KMS-11 (cell line): ENCODE data around the gene ID4.

Experiments
- H2AFZ ChIP-seq: fragments of 200-600 bp; sonication (generic); 2 replicates; pipeline ENCODE4 v1.6.1; 2016; ENCODE audit warnings: antibody characterized with exemption, mixed run types, low read depth
- H3K27ac ChIP-seq: fragments of 200-600 bp; sonication (generic); 2 replicates; pipeline ENCODE4 v1.6.1; 2016; ENCODE audit warnings: mild to moderate bottlenecking, mixed run types
- H3K27me3 ChIP-seq: fragments of 200-600 bp; sonication (generic); 2 replicates; pipeline ENCODE4 v1.6.1; 2017; ENCODE audit warnings: mild to moderate bottlenecking, low read depth, mixed run types, moderate library complexity; ENCODE audit not compliant: insufficient read depth
- H3K36me3 ChIP-seq: fragments of 200-600 bp; sonication (generic); 2 replicates; pipeline ENCODE4 v1.6.1; 2017; ENCODE audit warnings: mild to moderate bottlenecking, mixed run types; ENCODE audit not compliant: insufficient read depth
- H3K4me1 ChIP-seq: fragments of 200-600 bp; sonication (generic); 2 replicates; pipeline ENCODE4 v1.6.1; 2016; ENCODE audit warnings: mild to moderate bottlenecking, low read depth, mixed run types; ENCODE audit not compliant: poor library complexity, severe bottlenecking
- H3K4me2 ChIP-seq: fragments of 200-600 bp; sonication (generic); 2 replicates; pipeline ENCODE4 v1.7.0; 2016; ENCODE audit warnings: mild to moderate bottlenecking, mixed run types
- H3K4me3 ChIP-seq: fragments of 200-600 bp; sonication (generic); IDR thresholded peaks from 2 replicates; pipeline ENCODE4 v1.6.1; 2017; ENCODE audit warnings: low read depth, low read length, mixed read lengths; ENCODE audit not compliant: insufficient read depth
- H3K79me2 ChIP-seq: fragments of 200-600 bp; sonication (generic); 2 replicates; pipeline ENCODE4 v1.6.1; 2016; ENCODE audit warnings: low read depth, mixed run types; ENCODE audit not compliant: insufficient read depth
- H3K9ac ChIP-seq: fragments of 200-600 bp; sonication (generic); 2 replicates; pipeline ENCODE4 v1.6.1; 2016; ENCODE audit warnings: mild to moderate bottlenecking, mixed run types
- H4K20me1 ChIP-seq: fragments of 200-600 bp; sonication (generic); 2 replicates; pipeline ENCODE4 v1.6.1; 2016; ENCODE audit warnings: mild to moderate bottlenecking, mixed run types; ENCODE audit not compliant: insufficient read depth
- TF ChIP-seq, protein P1 (sequence below): fragments of 200-600 bp; sonication (generic); conservative IDR thresholded peaks from 2 replicates; pipeline ENCODE4 v1.6.1; 2017; ENCODE audit warnings: low read depth, mild to moderate bottlenecking, antibody characterized with exemption, low read length, moderate library complexity, mixed read lengths

Gene ID4, protein sequence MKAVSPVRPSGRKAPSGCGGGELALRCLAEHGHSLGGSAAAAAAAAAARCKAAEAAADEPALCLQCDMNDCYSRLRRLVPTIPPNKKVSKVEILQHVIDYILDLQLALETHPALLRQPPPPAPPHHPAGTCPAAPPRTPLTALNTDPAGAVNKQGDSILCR

DNA sequence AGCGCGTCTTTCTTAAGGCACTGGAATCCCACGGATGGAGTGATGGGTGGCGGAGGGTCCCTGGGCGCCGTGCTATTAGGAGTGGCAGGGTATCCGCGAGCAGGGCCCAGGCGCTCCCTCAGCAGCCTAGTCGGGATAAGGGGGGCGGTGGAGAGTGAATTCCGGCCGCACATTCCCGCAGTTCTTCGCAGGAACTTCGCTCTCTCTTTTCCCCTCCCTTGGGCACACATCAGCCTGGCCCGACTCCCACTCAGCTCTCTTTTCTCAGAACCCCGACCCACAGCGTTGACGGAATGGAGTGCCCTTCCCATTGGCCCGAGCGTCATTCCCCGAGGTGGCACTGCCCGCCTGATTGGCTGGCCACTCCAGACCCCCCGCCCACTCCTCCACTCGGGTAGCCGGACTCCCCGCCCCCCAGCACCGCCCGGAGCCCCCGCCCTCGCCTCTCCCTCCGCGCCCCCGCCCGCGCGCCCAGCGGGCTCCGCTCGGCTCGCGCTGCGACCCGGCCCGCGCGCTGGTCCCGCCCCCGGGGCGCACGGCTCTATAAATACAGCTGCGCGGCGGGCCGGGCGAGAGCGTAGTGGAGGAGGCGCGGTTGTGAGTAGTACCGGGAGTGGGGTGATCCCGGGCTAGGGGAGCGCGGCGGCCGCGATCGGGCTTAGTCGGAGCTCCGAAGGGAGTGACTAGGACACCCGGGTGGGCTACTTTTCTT, at the start of gene ID4:
Gene ID4, plus strand, starts transcription at position 572 of the 712 bp plus-strand sequence. CDS start 385 bp downstream, outside the sequence.
- Histone ChIP-seq H3K79me2 (no peaks in the 10 kb centered on the region), H3K4me1 (no peaks in the 10 kb centered on the region), H3K36me3 (no peaks in the 10 kb centered on the region), H3K4me3 (no peak within 1 kb of the TSS), H3K27me3 (no peaks in the 10 kb centered on the region), H3K9ac (no peak within 1 kb of the TSS), H3K27ac (no peak within 1 kb of the TSS), H2AFZ (no peak within 1 kb of the TSS), H3K4me2 (no peak within 1 kb of the TSS), H4K20me1 (no peaks in the 10 kb centered on the region)
- TF ChIP-seq, protein P1, sequence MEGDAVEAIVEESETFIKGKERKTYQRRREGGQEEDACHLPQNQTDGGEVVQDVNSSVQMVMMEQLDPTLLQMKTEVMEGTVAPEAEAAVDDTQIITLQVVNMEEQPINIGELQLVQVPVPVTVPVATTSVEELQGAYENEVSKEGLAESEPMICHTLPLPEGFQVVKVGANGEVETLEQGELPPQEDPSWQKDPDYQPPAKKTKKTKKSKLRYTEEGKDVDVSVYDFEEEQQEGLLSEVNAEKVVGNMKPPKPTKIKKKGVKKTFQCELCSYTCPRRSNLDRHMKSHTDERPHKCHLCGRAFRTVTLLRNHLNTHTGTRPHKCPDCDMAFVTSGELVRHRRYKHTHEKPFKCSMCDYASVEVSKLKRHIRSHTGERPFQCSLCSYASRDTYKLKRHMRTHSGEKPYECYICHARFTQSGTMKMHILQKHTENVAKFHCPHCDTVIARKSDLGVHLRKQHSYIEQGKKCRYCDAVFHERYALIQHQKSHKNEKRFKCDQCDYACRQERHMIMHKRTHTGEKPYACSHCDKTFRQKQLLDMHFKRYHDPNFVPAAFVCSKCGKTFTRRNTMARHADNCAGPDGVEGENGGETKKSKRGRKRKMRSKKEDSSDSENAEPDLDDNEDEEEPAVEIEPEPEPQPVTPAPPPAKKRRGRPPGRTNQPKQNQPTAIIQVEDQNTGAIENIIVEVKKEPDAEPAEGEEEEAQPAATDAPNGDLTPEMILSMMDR = no peak

DNA sequence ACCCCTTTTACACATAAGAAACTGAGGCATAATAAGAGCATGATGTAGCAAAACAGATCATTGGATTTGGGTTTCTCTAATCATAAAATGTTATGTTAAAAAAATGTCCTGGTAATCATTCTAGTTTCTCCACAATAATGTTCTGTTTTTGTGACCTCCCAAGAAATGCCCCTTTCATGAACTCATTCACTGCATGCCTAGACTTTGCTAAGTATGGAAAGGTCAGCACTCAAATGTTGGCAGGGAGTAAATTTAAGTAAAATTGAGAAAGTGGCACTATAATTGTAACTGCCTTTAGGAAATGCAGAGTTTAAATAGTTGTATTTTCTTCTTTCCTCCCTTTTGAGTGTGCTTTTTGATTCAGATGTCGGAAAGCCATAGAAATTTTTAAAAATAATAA, 48.5 kb upstream of the ID4 start:
- H3K4me2 ChIP-seq = no peak overlapping the region
- H3K4me3 ChIP-seq = no peak overlapping the region
- no peaks in the 10 kb centered on the region for H3K27me3 ChIP-seq
- no peak overlapping the region for H3K27ac ChIP-seq
- no peak overlapping the region for H2AFZ ChIP-seq
- TF ChIP-seq, protein P1 = no peak
- H3K79me2 ChIP-seq = no peaks in the 10 kb centered on the region
- H3K9ac ChIP-seq = no peak overlapping the region
- H3K36me3 ChIP-seq = no peaks in the 10 kb centered on the region
- H4K20me1 ChIP-seq = no peaks in the 10 kb centered on the region
- no peaks in the 10 kb centered on the region for H3K4me1 ChIP-seq

DNA sequence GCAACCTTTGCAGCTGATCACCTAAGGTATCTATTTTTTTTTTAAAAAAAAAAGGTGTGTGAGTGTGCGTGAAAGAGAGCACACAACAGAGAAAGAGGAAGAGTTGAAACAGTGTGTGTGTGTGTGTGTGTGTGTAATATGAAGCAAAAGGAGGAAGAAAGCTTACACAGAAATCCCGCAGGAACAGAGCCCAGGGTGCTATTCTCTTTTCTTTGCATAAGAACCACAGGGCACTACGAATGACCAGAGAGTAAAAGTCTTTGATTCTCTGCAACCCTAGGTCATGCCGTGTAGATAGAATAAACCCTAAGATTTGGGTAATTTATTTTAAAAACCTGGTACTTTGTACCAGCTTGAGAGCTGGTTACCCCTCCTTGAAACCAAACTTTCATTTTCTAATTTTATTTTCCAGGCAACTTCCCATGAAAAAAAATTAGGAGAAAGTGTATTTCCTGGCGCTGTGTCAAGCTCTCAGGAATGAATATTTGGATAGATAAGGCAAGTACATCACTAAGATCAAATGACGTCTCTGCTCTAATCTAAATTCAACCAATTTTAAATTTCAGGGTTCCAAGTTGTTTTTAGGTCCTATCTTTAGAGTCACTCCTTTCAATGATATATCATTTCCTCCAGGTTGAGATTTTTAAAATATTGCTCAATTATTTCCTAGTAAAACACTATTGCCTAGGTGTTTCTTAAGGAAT, 47.9 kb upstream of the ID4 start:
- Histone ChIP-seq H3K27me3 (no peaks in the 10 kb centered on the region), H2AFZ (no peak overlapping the region), H3K4me3 (no peak overlapping the region), H3K27ac (no peak overlapping the region), H3K4me1 (no peaks in the 10 kb centered on the region), H3K9ac (no peak overlapping the region), H3K79me2 (no peaks in the 10 kb centered on the region), H3K36me3 (no peaks in the 10 kb centered on the region), H3K4me2 (no peak overlapping the region), H4K20me1 (no peaks in the 10 kb centered on the region)
- TF ChIP-seq, protein P1 = no peak

DNA sequence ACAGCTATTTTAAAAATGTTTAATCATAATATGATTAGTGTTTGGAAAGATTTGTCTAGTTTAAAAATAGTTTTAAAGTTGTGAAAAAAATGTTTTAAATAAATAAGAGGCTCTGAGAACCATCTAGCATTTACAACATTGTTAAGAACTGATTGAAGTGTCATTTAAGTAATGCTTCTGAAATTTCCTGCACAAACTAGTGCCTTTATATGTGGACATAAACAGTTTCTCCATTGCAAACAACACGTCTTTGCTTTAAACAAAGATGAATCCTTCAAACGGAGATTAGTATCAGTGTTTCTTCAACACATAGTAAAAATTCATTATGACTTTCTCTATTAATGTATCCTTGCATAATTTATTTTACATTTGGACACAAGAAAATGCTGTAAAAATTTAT, 45.9 kb upstream of the ID4 start:
- Histone ChIP-seq H4K20me1 (no peaks in the 10 kb centered on the region), H3K4me1 (no peaks in the 10 kb centered on the region), H3K27me3 (no peaks in the 10 kb centered on the region), H2AFZ (no peak overlapping the region), H3K9ac (no peak overlapping the region), H3K36me3 (no peaks in the 10 kb centered on the region), H3K4me2 (no peak overlapping the region), H3K4me3 (no peak overlapping the region), H3K79me2 (no peaks in the 10 kb centered on the region), H3K27ac (no peak overlapping the region)
- TF ChIP-seq, protein P1 = no peak
